PC-9 (cell line): ENCODE data around the gene ZNF180. TPM values are rescaled to one million over a fixed set of nuclear protein-coding genes. Genes with fewer than 3 reads are reported as not detected.

Experiments
- Bru-seq: library from RNA; stranded (reverse); fragments of 400-500 nt; gene quantifications from one replicate; lab custom pipeline; 2021; lab: Mats Ljungman, UMichigan
- BruChase-seq, 2 experiments: library from RNA; stranded (reverse); fragments of 400-500 nt; gene quantifications; one replicate each; lab custom pipeline; 2021; lab: Mats Ljungman, UMichigan
- BruUV-seq: library from RNA; stranded (reverse); fragments of 400-500 nt; replicated peaks from 2 replicates; lab custom pipeline; 2021; lab: Mats Ljungman, UMichigan
- CTCF ChIA-PET: fragments of 300-600 bp; sonication (Branson Sonifier 250); formaldehyde crosslinking; loops from one replicate; lab custom pipeline; 2022; ENCODE audit warnings: antibody characterized with exemption; lab: Charles Lee
- POLR2A ChIA-PET: fragments of 300-600 bp; sonication (Branson Sonifier 250); formaldehyde crosslinking; loops from one replicate; lab custom pipeline; 2022; ENCODE audit warnings: antibody characterized with exemption; ENCODE audit not compliant: unreplicated experiment; lab: Charles Lee
- DNase-seq, 2 experiments: peaks; one replicate each; pipeline versions ENCODE4 v3.0.0 to v3.0.0-alpha.2; 2015 to 2022; ENCODE audit warnings: mixed read lengths in 1 of 2
- H2AFZ ChIP-seq: fragments of 200-600 bp; sonication (generic); 2 replicates; pipeline ENCODE4 v1.8.1; 2017; ENCODE audit warnings: antibody characterized with exemption
- H3F3A ChIP-seq: fragments of 200-600 bp; sonication (generic); 2 replicates; pipeline ENCODE4 v1.8.1; 2017; ENCODE audit warnings: antibody characterized with exemption, mild to moderate bottlenecking, low read depth; ENCODE audit not compliant: insufficient read depth
- H3K27ac ChIP-seq: fragments of 200-600 bp; sonication (generic); 2 replicates; pipeline ENCODE4 v1.6.1; 2016; ENCODE audit warnings: mixed run types
- H3K27me3 ChIP-seq: fragments of 200-600 bp; sonication (generic); 2 replicates; pipeline ENCODE4 v1.6.1; 2016; ENCODE audit warnings: low read depth, mixed run types; ENCODE audit not compliant: insufficient read depth
- H3K36me3 ChIP-seq: fragments of 200-600 bp; sonication (generic); 2 replicates; pipeline ENCODE4 v1.6.1; 2016; ENCODE audit warnings: low read depth, mixed run types
- H3K4me1 ChIP-seq: fragments of 200-600 bp; sonication (generic); replicated peaks from 2 replicates; pipeline ENCODE4 v1.6.1; 2016; ENCODE audit warnings: mixed run types; ENCODE audit not compliant: insufficient read depth
- H3K4me2 ChIP-seq: fragments of 200-600 bp; sonication (generic); 2 replicates; pipeline ENCODE4 v1.6.1; 2017; ENCODE audit warnings: mixed run types
- H3K4me3 ChIP-seq: fragments of 200-600 bp; sonication (generic); 2 replicates; pipeline ENCODE4 v1.6.1; 2016; ENCODE audit warnings: mixed run types
- H3K79me2 ChIP-seq: fragments of 200-600 bp; sonication (generic); 2 replicates; pipeline ENCODE4 v1.6.1; 2017; ENCODE audit warnings: low read depth, mixed run types
- H3K9me2 ChIP-seq: fragments of 200-600 bp; sonication (generic); 2 replicates; pipeline ENCODE4 v1.8.1; 2017; ENCODE audit warnings: mild to moderate bottlenecking; ENCODE audit not compliant: insufficient read depth
- H3K9me3 ChIP-seq: fragments of 200-600 bp; sonication (generic); 2 replicates; pipeline ENCODE4 v1.8.1; 2016; ENCODE audit warnings: low read depth; ENCODE audit not compliant: insufficient read depth
- H4K20me1 ChIP-seq: fragments of 200-600 bp; sonication (generic); 2 replicates; pipeline ENCODE4 v1.8.1; 2017; ENCODE audit not compliant: insufficient read depth
- EZH2 ChIP-seq: fragments of 200-600 bp; sonication (generic); IDR thresholded peaks from 2 replicates; pipeline ENCODE4 v1.8.0; 2017; ENCODE audit warnings: antibody characterized with exemption, low read depth
- intact Hi-C: fragments of 100-400 bp; cut with micrococcal nuclease; formaldehyde crosslinking; loops from one replicate; pipeline ENCODE4 v1.10.0; 2022; ENCODE audit not compliant: unreplicated experiment
- long read RNA-seq: library from polyadenylated mRNA; stranded (forward); transcript quantifications from one replicate; pipeline ENCODE4 v2.0.0, GENCODE V29; 2022
- total RNA-seq: library from RNA; stranded (reverse); gene quantifications from 2 replicates; pipeline ENCODE4 v1.2.3, GENCODE V29; 2021
- TF ChIP-seq, protein P1 (sequence below): fragments of 200-600 bp; sonication (generic); conservative IDR thresholded peaks from 2 replicates; pipeline ENCODE4 v1.6.1; 2017; ENCODE audit warnings: mixed run types, antibody characterized with exemption, mild to moderate bottlenecking, moderate library complexity

Gene ZNF180
- total RNA-seq, result 6.3 and 11.3 TPM in 2 replicates
- Bru-seq, nascent RNA, result percentile 80 among the genes with signal in this experiment
- percentile 65 among the genes with signal in this experiment for BruChase-seq, experiment 1, labeled RNA remaining after a 2-hour chase
- BruChase-seq, experiment 2, labeled RNA remaining after a 6-hour chase, result percentile 56 among the genes with signal in this experiment
- long read RNA-seq, transcript ZNF180-206 (5 exons, 3,131 nt), result major isoform, 5 of 11 reads
- long read RNA-seq, partial matches to known transcripts, result 1 of 11 reads
- long read RNA-seq, other reads (novel, unspliced or antisense), result 3 of 11 reads

- CTCF ChIA-PET, result interaction anchor here (0.6 kb wide), 1 partner anchor 148 kb away, joined by 3 read pairs; no protein-coding TSS in a partner anchor
- Histone ChIP-seq H4K20me1 (no peaks in the 10 kb centered on the region), H3K27ac (peak within 1 kb of the TSS; percentile 30), H3K36me3 (peaks cover 33% of the 10 kb centered on the region), H3F3A (peaks cover 8% of the 10 kb centered on the region), H3K9me3 (peaks cover 47% of the 10 kb centered on the region), H3K4me3 (peak within 1 kb of the TSS; percentile 68), H3K27me3 (no peaks in the 10 kb centered on the region), H3K79me2 (peaks cover 46% of the 10 kb centered on the region), H2AFZ (peak within 1 kb of the TSS; percentile 95), H3K4me2 (peak within 1 kb of the TSS; percentile 84), H3K4me1 (peaks cover 4% of the 10 kb centered on the region; the same call in 1 of the 2 replicates), H3K9me2 (no peaks in the 10 kb centered on the region)
- intact Hi-C loops, result no loop called here
- POLR2A ChIA-PET, result interaction anchor here (0.5 to 0.7 kb wide), 3 partner anchors 106 to 592 kb away, joined by 3 to 4 read pairs (median 4); no protein-coding TSS in a partner anchor
- peak; percentile 96 to 97 for DNase-seq
- BruUV-seq, result no TSS peak
- TF ChIP-seq EZH2, result no peak
- TF ChIP-seq, protein P1, sequence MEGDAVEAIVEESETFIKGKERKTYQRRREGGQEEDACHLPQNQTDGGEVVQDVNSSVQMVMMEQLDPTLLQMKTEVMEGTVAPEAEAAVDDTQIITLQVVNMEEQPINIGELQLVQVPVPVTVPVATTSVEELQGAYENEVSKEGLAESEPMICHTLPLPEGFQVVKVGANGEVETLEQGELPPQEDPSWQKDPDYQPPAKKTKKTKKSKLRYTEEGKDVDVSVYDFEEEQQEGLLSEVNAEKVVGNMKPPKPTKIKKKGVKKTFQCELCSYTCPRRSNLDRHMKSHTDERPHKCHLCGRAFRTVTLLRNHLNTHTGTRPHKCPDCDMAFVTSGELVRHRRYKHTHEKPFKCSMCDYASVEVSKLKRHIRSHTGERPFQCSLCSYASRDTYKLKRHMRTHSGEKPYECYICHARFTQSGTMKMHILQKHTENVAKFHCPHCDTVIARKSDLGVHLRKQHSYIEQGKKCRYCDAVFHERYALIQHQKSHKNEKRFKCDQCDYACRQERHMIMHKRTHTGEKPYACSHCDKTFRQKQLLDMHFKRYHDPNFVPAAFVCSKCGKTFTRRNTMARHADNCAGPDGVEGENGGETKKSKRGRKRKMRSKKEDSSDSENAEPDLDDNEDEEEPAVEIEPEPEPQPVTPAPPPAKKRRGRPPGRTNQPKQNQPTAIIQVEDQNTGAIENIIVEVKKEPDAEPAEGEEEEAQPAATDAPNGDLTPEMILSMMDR, result peak; percentile 83
Measured at GRCh38 chr19:44499962-44500949, at the start of gene ZNF180. TSS of gene ZNF180 (minus strand) at chr19:44500522. CDS start at chr19:44497334, 3,188 bp downstream.

- CTCF ChIA-PET, result no interaction called here
- Histone ChIP-seq H3K4me1 (peaks cover 15% of the 10 kb centered on the region), H3K9me3 (no peaks in the 10 kb centered on the region), H4K20me1 (no peaks in the 10 kb centered on the region), H3K27me3 (peaks cover under 1% of the 10 kb centered on the region; the same call in 1 of the 2 replicates), H3K4me3 (no peak overlapping the region), H3K36me3 (no peaks in the 10 kb centered on the region), H2AFZ (no peak overlapping the region), H3K27ac (no peak overlapping the region), H3K9me2 (no peaks in the 10 kb centered on the region), H3K4me2 (no peak overlapping the region), H3F3A (peaks cover 20% of the 10 kb centered on the region), H3K79me2 (no peaks in the 10 kb centered on the region)
- intact Hi-C loops, result no loop called here
- no peak for DNase-seq
- TF ChIP-seq, protein P1, result no peak
- no peak for TF ChIP-seq EZH2
- POLR2A ChIA-PET, result no interaction called here
- no TSS peak for BruUV-seq
Measured at GRCh38 chr19:44549507-44549906, 49.2 kb upstream of the ZNF180 start.

GRCh38 chr19:44548736-44549135 is 48.4 kb upstream of the ZNF180 start:
- no peak for TF ChIP-seq EZH2
- TF ChIP-seq, protein P1, result no peak
- H3K4me2 ChIP-seq, result no peak overlapping the region
- H4K20me1 ChIP-seq, result no peaks in the 10 kb centered on the region
- H3F3A ChIP-seq, result peaks cover 12% of the 10 kb centered on the region; the same call in 1 of the 2 replicates
- peaks cover 5% of the 10 kb centered on the region; the same call in 1 of the 2 replicates for H3K9me2 ChIP-seq
- no peaks in the 10 kb centered on the region for H3K79me2 ChIP-seq
- peaks cover 8% of the 10 kb centered on the region; the same call in 1 of the 2 replicates for H3K27me3 ChIP-seq
- DNase-seq, result no peak
- no TSS peak for BruUV-seq
- H3K4me3 ChIP-seq, result no peak overlapping the region
- intact Hi-C loops, result no loop called here
- CTCF ChIA-PET, result interaction anchor here (0.6 kb wide), 1 partner anchor 225 kb away, joined by 4 read pairs; no protein-coding TSS in a partner anchor
- H3K27ac ChIP-seq, result no peak overlapping the region
- POLR2A ChIA-PET, result no interaction called here
- no peak overlapping the region for H2AFZ ChIP-seq
- no peaks in the 10 kb centered on the region for H3K36me3 ChIP-seq
- peaks cover 7% of the 10 kb centered on the region for H3K4me1 ChIP-seq
- H3K9me3 ChIP-seq, result no peaks in the 10 kb centered on the region
